Activated CD4-positive, alpha-beta T cell treated with anti-CD3 and anti-CD28 coated beads for 4 hours (primary cell): Measurements from ENCODE around the gene RAD9A.

Source experiments
- DNase-seq, 2 donors: peaks; one replicate each; pipeline ENCODE4 v3.0.0-alpha.2; 2020

The RAD9A gene

GRCh38 chr11:67375320-67376055 is 16.3 kb upstream of the RAD9A start:
- DNase-seq = no peak

DNA sequence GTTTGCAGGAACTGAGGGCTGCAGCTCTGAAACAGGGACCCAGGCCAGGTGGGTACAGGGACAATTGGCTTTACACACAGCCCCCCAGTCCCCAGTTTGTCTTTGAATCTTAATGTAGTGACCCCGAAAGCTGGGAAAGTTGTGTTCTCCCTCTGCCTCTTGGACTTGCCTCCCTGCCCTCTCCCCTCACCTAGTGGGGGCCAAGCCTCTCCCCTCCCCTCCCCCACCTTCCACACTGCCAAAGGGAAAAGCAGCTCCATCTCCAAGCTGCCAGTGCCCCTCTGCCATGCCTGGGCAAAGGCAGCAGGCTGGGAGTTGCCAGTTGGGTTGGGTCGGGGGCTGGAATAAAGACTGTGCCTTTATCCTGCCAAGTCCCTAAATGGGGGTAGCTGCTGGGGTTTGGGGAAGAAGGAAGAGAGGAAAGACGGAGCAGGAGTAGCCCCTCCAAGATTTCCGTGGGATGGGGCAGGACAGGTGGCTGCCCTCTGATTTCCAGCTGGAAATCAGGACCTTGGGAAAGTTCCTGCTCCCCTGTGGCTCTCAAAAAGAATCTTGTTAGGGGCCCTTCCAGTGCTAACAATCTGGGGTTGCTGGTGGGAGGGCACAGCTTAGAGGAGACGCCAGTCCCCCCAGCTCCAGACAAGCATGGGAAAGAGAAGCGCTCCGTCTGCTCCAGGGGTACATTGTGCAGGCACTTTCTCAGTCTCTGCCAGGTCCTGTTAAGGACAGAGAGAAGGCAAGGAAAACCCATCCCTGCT is 15.5 kb upstream of the RAD9A start:
- no peak for DNase-seq

DNA sequence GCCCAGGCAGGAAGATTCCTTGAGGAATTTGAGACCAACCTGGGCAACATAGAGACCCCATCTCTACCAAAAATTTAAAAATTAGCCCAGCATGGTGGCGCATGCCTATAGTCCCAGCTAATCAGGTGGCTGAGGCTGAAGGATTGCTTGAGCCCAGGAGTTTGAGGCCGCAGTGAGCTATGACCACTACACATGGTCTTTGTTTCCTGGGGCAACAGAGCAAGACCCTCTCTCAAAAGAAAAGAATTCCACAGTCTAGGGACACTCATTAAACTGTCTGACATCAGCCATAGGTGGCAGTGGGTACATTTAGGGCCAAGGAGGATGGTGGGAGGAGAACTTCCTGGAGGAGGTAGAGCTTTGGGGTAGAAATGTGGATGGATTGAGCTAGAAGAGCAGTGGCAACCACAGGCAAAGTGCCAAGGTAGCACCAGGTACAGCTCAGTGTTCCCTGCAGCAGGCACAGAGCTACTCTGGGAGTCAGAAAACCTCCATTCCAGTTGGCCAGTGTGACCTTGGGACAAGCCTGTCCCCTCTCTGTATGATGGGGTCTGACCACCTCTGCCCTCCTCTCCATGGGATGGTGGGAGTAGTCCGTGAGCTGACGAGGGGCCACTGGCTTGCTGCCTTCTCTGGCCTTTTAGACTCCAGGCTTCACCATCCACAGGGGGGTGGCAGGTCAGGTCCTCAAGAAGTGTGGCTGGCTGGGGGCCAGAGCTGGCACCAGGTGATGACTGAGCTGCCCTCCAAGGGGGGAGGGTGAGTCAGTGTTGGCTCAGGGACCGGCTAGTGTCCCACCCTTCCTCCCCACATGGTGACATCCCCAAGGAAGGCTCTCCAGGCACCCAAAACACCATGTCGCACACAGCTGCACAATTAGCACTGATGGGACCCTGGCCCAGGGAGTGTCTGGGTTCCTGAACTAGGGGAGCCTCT is 14.6 kb upstream of the RAD9A start:
- no peak for DNase-seq

- no peak for DNase-seq
Measured at GRCh38 chr11:67378544-67378943, 13.2 kb upstream of the RAD9A start.

DNA sequence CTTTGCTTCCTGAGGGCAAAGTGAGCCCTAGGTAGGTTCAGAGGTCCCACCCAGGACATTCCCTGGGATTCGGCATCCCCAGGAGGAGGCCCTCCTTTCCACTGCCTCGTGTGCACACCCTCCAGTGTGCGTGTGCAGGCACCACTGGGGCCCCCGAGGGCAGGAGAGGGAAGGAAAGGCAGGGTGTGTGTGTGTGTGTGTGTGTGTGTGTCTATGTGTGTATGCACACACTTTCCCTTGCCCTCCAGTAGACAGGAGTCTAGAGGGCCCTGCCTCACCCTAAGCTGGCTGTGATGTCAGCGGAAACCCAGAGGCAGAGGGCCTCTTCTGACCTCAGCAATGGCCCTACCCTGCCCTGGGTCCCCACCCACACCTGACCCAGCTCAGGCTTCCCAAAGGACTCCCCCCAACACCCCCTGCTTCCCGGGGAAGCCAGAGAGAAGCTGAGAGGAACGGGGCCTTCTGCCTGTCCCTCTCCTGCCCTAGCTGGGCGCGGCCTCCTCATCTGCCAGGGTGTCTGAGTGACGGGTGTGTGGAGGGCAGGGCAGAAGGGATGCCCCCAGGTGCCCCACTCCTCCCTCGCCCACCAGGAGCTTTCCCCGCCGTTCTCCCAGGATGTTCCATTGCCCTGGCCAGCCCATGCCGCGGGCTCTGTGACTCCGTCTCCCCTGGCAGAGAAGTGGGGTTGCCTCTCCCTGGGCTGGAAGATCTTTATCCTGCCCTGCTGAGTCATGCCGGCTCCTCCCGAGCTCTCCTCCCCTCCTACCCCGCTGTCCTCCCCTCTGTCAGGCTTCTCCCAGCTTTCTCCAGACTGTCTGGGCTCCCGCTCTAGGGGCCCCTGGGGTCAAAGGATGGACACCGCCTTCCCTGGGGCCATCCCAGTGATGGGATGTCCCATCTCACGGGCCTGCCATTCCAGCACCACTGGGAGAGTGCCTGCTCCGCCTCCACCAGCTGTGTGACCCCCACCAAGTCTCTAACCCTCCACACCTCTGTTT is 12.4 kb upstream of the RAD9A start:
- no peak for DNase-seq

GRCh38 chr11:67381244-67381972 is 10.4 kb upstream of the RAD9A start:
- DNase-seq = no peak

- peak; percentile 79 to 87 for DNase-seq
Measured at GRCh38 chr11:67382276-67383136, 9.3 kb upstream of the RAD9A start.

- DNase-seq = no peak
Measured at GRCh38 chr11:67384851-67385366, 6.9 kb upstream of the RAD9A start.

DNA sequence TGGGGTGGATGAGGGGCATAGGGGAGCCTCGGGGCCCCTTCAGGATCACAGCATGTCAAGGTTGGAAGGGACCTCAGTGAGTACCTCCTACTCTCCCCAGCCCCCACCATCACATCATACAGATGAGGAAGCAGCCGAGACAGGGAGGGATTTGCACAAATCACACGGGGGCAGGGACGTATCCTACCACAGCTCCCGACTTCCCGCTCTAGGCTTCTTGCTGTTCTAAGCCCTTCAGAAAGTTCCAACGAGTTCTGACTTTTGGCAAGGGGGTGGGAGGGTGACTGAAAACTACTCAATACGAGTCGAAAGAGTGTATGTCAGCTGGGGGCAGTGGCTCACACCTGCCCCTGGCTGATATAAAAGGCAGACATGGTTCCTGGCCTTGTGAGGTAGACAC is 4.7 kb upstream of the RAD9A start:
- DNase-seq = no peak

DNA sequence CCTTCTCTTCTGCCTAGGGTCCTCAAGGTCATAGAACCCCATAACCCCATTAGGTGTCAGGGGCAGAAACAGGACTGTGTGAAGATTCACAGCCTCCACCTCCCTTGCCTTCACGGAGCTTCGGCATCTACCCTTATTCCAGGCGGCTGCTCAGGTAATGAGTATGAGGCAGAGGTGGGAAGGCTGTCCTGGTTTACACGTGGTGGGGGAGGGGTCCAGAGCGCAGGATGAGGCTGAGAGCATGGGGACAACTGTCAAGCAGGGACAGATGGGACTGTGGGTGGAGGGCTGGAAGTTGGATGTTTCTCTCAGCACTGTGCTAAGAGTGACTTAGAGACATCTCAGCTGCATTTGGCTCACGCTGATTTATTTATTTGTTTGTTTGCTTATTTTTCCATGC is 4.3 kb upstream of the RAD9A start:
- DNase-seq = no peak

DNA sequence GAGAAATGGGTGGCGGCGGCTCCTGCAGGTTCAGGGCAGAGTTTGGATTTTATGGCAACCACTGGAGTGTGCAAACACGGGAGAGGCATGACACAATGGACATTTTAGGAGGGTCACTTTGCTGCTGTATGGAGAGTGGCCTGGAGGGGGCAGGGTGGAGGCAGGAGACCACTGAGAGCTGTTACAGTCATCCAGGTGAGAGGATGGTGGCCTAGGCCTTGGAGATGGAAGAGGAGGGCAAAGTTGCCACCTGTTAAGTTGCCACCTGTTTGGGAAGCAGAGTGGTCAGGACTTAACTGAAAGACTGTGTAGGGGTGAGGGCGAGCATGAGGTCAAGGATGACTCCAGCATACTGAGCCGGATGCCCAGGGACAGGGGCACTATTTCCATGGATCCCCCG is 2.3 kb upstream of the RAD9A start:
- peak; percentile 45 to 60 for DNase-seq

GRCh38 chr11:67390947-67391303 is 861 bp upstream of the RAD9A start:
- no peak for DNase-seq

DNA sequence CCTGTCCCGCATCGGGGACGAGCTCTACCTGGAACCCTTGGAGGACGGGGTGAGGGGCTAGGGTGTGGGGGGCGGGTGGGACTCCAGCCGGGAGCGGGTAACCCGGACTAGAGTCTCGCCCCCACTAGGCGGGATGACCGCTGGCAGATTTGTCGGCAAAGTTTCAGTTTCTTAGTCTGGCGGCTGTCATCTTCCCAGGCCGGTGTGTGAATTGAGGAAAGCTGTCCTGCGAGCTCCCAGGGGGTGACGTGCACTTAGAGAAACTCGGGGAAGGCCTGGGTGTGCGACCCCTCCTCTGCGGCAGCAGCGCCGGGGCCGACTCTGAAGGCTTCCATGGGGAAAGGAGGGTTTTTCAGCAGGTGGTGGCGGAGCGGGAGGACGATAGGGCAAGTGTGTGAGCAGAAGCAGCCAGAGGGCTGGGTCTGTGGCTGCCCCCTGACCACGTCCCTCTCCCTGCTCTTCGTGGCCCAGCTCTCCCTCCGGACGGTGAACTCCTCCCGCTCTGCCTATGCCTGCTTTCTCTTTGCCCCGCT is 463 bp downstream of the RAD9A start:
- no peak for DNase-seq

GRCh38 chr11:67393437-67393836 is 1.7 kb downstream of the RAD9A start:
- DNase-seq = no peak

- no peak for DNase-seq
Measured at GRCh38 chr11:67393990-67394389, 2.2 kb downstream of the RAD9A start.

DNA sequence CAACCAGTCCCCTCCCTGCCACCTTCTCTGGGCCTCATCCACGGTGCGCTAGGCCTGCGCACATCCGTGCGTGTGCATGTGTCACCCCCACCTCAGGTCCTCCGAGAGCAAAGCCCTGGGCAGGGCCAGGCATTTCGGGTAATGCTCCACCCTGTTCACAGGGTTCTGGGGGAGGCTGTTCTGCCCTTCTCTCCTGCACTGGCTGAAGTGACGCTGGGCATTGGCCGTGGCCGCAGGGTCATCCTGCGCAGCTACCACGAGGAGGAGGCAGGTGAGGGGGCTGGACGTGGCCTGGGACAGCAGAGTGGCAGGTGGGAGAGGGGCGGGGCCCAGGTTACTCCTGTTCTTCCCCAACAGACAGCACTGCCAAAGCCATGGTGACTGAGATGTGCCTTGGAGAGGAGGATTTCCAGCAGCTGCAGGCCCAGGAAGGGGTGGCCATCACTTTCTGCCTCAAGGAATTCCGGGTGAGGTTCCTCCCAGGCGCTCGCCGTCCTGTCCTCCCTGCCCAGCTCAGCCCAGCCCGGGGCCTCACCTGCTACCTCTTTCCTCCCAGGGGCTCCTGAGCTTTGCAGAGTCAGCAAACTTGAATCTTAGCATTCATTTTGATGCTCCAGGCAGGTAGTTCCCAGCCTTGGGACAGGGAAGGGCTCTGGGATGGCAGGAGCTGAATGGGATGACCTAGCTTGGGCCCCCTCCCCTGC is 3.9 kb downstream of the RAD9A start:
- DNase-seq = no peak

DNA sequence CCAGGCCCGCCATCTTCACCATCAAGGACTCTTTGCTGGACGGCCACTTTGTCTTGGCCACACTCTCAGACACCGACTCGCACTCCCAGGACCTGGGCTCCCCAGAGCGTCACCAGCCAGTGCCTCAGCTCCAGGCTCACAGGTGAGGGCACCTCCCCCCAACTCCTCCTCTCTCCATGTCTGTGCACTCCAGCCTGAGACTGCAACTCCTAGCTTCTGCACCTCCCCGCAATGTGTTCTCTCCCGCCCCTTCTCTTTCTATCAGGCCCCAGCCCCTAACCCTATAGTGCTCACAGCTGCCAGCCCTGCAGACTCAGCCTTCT is 4.4 kb downstream of the RAD9A start:
- DNase-seq = no peak

DNA sequence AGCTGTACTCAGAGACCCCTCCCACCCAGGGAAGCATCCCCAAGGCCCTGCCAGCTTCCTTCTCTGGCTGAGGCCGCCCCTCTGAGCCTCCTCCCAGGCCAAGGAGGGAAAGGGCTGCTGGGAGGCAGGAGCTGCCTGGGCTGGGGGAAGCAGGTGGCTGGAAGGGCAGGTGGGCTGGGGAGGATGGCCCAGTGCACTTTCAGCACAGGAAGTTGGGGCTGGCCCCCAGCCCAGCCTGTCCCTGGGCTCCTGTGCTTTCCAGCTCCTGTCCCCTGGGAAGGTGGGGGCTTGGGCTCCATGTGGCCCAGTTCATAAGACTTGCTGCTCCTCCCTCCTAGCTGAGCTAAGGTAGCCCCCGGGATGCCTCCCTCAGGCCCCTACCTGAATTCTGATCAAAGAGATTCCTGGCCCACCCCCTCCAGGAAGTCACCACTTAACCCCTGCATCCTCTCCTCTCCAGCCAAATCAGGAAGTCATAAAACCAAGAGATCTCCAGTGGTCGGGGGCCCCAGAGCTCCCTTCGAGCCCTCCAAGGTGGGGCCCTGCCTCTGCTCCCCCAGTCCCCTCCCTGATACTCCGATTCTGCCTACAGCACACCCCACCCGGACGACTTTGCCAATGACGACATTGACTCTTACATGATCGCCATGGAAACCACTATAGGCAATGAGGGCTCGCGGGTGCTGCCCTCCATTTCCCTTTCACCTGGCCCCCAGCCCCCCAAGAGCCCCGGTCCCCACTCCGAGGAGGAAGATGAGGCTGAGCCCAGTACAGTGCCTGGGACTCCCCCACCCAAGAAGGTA is 5.0 kb downstream of the RAD9A start:
- DNase-seq = no peak

DNA sequence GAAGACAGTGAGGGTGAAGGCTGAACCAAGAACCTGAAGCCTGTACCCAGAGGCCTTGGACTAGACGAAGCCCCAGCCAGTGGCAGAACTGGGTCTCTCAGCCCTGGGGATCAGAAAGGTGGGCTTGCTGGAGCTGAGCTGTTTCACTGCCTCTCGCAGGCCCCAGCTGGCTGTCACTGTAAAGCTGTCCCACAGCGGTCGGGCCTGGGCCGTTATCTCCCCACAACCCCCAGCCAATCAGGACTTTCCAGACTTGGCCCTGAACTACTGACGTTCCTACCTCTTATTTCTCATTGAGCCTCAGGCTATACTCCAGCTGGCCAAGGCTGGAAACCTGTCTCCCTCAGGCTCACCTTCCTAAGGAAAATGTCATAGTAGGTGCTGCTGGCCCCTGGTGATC is 5.8 kb downstream of the RAD9A start:
- DNase-seq = no peak
